Activated T-cell treated with anti-CD3 and anti-CD28 coated beads for 1 hour (primary cell): Measurements from ENCODE around the gene CCSER2.

Experiments
- DNase-seq: peaks from one replicate; pipeline ENCODE4 v3.0.0-alpha.2; 2020; ENCODE audit warnings: low read depth

Gene CCSER2

GRCh38 chr10:84548869-84549268 lies 220.5 kb downstream of the CCSER2 start:
- DNase-seq: no peak

- DNase-seq: no peak
Observed at GRCh38 chr10:84549368-84550165, 221.2 kb downstream of the CCSER2 start.

GRCh38 chr10:84550756-84551436 lies 222.5 kb downstream of the CCSER2 start:
- DNase-seq: no peak

- no peak for DNase-seq
Observed at GRCh38 chr10:84551437-84552120, 223.2 kb downstream of the CCSER2 start.

- DNase-seq: no peak
Observed at GRCh38 chr10:84552478-84552877, 224.1 kb downstream of the CCSER2 start.

GRCh38 chr10:84562592-84562991 lies 234.2 kb downstream of the CCSER2 start:
- DNase-seq: no peak

- no peak for DNase-seq
Observed at GRCh38 chr10:84563355-84563754, 235.0 kb downstream of the CCSER2 start.

GRCh38 chr10:84563868-84564267 lies 235.5 kb downstream of the CCSER2 start:
- DNase-seq: no peak

GRCh38 chr10:84565881-84566582 lies 237.6 kb downstream of the CCSER2 start:
- no peak for DNase-seq

- no peak for DNase-seq
Observed at GRCh38 chr10:84567133-84567532, 238.7 kb downstream of the CCSER2 start.
